GM18870 (cell line): ENCODE data around the gene PIANP.

ENCODE experiments used
- ATAC-seq: cut with Tn5 transposase; IDR thresholded peaks from one replicate; pipeline ENCODE4 v1.9.1; 2021; ENCODE audit warnings: moderate library complexity; ENCODE audit not compliant: unreplicated experiment

The PIANP gene

GRCh38 chr12:6672143-6672542 is 28.5 kb downstream of the PIANP start:
- no peak for ATAC-seq

- no peak for ATAC-seq
Measured at GRCh38 chr12:6667559-6668210, 32.9 kb downstream of the PIANP start.

- ATAC-seq, result no peak
Measured at GRCh38 chr12:6666211-6666610, 34.4 kb downstream of the PIANP start.

- ATAC-seq, result no peak
Measured at GRCh38 chr12:6664902-6665301, 35.7 kb downstream of the PIANP start.

GRCh38 chr12:6662906-6663742 is 37.5 kb downstream of the PIANP start, which contains the start of gene ING4:
ING4 (minus strand) TSS chr12:6663119; CDS start chr12:6663101, 18 bp downstream.
- peak; percentile 92 for ATAC-seq

- no peak for ATAC-seq
Measured at GRCh38 chr12:6662602-6662905, 38.1 kb downstream of the PIANP start.

GRCh38 chr12:6653987-6654386 is 46.6 kb downstream of the PIANP start:
- no peak for ATAC-seq

GRCh38 chr12:6653342-6653741 is 47.3 kb downstream of the PIANP start:
- no peak for ATAC-seq

GRCh38 chr12:6652391-6652790 is 48.2 kb downstream of the PIANP start:
- no peak for ATAC-seq

GRCh38 chr12:6650832-6651231 is 49.8 kb downstream of the PIANP start:
- ATAC-seq, result no peak

- no peak for ATAC-seq
Measured at GRCh38 chr12:6647083-6647604, 53.5 kb downstream of the PIANP start, which contains the start of gene ACRBP. ACRBP (minus strand) TSS chr12:6647432; CDS start chr12:6647366, 66 bp downstream.

- ATAC-seq, result no peak
Measured at GRCh38 chr12:6646276-6647082, 54.1 kb downstream of the PIANP start.

GRCh38 chr12:6644903-6645302 is 55.7 kb downstream of the PIANP start:
- no peak for ATAC-seq

GRCh38 chr12:6644257-6644596 is 56.4 kb downstream of the PIANP start:
- no peak for ATAC-seq
